IPS-NIHi11 (cell line): Measurements from ENCODE around the gene DEF6.
"Not testable (repeated sequence)": the region's sequence is repeated elsewhere in the genome, so short reads cannot be mapped to it uniquely, and the experiment has no call there.

Experiments
- DNase-seq: peaks from one replicate; pipeline ENCODE4 v3.0.0; 2012; ENCODE audit warnings: mixed read lengths, low spot score

Gene DEF6

DNA sequence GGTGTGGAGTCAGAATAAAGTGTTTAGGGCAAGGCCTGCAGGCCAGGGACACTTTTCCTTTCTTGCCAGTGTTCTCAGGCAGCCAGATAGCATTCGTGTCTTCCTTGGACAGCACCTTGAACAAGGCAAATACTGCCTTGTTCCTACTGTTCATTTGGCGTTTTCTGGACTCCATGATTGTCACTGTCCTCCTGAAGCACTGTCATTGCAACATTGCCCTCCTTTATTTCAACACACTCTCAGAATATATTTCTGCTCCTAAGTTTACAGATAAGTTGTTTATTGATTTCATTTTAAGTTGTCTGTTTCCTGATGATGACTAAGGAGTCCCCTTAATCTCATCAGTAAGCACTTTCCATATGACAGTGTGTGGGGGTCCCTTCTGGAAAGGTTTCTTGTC, 15.1 kb upstream of the DEF6 start:
- DNase-seq: no peak

DNA sequence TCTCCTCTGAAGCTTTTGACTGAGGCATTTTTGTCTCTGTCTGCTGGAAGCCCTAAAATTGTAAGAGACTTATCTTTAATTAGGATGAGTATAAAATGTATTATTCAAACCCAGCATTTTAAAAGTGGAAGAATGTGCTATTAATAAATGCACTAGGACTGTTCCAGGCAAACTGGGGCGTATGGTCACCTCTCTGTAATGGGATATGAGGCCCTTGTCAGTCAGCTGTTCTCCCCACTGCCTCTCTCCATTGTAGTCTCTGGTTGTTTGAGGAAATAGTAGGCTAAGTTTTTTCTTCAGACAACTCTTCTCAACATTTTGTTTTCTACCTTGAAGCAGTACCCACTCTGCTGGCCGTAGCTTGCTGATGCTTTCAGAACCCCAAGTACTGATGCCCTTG, 14.3 kb upstream of the DEF6 start:
- DNase-seq: no peak

DNA sequence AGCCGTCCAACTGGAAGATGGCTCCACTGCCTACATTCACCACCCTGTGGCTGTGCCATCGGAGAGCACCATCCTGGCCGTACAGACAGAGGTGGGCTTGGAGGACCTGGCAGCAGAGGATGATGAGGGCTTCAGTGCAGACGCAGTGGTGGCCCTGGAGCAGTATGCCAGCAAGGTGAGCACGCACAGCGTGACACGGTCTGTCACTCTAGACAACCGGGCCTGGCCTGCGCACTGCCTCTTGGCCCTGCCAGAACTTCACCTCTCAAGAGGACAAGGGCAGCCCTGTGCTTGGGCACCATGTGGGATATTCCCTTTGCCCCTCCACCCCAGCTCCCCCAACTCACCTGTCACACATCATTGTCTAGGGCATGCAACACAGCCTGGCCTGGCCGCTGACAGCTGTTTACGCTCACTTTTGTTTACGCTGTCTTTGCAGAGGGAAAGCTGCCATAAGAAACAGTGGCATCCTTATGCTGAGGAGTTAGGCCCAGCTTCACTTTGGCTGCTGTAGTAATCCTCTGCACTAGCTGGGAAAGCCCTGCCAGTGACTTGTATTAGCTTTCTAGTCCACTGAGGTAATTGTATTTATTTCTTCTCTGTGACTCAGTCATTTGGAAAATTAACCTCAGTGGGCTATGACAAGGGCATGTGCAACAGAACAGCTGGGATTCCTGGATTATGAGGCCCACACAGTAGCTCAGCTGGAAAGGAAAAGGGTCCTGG, 9.8 kb upstream of the DEF6 start:
- DNase-seq: no peak

DNA sequence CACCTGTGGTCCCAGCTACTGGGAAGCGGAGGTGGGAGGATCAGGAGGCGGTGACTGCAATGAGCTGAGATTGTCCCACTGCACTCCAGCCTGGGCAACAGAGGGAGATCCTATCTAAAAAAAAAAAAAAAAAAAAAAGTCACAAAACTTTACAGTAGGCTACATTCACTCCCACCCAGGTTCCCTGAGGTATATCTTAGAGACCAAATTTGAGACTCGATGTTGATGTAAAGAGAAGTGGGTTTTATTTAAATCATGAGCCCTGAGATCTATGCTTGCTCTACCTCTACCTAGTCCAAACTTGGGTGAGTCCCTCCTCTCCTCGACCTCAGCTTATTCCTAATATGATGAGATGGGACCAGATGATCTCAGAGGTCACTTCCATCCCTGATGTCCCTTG, 8.8 kb upstream of the DEF6 start:
- no peak for DNase-seq

DNA sequence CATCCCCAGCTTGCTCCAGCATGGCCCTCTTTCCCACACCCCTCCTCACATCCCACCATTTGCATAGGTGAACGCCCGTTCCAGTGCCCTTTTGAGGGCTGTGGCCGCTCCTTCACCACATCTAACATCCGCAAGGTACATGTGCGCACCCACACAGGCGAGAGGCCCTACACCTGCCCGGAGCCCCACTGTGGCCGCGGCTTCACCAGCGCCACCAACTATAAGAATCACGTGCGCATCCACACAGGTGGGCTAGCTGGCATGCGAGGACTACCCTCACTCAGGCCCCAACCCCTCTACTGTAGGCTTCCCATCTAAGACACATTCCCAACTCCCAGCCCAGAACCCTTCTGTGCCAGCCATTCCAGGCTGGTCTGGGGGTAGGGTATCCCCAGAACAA, 6.1 kb upstream of the DEF6 start:
- DNase-seq: no peak

DNA sequence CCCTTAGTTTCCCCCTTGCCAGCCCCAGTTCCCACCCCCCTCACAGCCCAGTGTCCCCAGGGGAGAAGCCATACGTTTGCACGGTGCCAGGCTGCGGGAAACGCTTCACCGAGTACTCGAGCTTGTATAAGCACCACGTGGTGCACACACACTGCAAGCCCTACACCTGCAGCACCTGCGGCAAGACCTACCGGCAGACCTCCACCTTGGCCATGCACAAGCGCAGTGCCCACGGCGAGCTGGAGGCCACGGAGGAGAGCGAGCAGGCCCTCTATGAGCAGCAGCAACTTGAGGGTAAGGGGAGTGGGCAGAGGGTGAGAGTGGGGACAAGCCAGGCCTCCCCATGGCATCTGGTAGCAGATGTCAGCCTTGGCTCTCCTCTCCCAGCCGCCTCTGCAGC, 5.1 kb upstream of the DEF6 start:
- DNase-seq: no peak

DNA sequence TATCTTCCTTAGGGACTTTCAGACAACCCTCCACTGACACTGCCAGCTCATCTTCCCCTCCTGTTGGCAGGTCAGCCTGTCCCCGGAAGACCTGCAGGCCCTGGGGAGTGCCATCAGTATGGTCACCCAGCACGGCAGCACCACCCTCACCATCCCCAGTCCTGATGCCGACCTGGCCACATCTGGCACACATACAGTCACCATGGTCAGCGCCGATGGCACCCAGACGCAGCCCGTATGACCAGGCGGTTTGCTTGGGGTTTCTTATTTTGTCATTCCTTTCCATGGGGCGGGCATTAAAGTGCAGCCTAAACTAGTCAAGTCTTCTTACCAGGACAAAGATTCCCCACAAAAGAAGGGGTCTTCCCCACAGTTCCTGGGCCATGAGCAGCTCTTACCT, 3.9 kb upstream of the DEF6 start:
- DNase-seq: no peak

DNA sequence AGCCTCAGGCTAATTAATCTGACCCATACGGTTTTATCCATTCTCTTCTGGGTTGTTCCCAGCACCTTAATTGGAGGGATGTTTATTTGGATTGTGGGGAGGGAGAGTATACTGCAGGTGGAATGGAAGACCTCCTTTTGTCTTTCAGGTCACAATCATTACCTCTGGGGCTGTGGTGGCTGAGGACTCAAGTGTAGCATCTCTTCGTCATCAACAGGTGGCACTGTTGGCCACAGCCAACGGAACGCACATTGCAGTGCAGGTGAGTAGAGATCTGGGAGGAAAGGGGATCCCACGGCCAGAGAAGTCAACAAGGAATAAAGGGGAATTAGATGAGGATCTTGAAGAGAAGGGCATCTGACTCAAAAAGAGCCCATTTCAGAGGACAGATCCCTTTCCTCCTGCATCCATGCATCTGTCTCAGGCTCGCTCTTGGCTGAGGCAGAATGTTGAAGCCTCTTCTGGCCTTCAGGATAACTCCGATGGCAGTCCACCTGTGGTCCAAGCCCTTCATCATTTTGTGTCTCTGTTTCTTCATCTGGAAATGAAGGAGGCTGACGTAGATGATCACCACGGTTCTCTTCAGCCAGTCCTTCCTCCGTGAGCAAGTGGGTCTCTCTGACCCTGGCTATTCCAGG, 3.2 kb upstream of the DEF6 start:
- DNase-seq: peak; percentile 88

DNA sequence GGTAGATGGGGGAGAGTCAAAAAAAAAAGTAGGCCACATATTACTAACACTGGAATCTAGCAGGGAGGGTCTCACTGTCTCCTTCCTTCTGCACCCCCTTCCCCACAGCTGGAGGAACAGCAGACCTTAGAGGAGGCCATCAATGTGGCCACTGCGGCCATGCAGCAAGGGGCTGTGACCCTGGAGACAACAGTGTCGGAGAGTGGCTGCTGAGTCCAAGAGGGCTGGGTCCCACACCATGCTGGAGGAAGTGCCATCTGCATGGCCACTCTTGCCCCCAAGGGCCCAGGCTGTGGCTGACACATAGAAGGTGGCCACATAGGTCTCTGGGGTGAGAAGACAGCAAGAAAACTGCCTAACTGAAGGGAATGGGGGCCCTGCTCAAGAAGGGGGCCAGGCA, 2.6 kb upstream of the DEF6 start:
- DNase-seq: no peak

DNA sequence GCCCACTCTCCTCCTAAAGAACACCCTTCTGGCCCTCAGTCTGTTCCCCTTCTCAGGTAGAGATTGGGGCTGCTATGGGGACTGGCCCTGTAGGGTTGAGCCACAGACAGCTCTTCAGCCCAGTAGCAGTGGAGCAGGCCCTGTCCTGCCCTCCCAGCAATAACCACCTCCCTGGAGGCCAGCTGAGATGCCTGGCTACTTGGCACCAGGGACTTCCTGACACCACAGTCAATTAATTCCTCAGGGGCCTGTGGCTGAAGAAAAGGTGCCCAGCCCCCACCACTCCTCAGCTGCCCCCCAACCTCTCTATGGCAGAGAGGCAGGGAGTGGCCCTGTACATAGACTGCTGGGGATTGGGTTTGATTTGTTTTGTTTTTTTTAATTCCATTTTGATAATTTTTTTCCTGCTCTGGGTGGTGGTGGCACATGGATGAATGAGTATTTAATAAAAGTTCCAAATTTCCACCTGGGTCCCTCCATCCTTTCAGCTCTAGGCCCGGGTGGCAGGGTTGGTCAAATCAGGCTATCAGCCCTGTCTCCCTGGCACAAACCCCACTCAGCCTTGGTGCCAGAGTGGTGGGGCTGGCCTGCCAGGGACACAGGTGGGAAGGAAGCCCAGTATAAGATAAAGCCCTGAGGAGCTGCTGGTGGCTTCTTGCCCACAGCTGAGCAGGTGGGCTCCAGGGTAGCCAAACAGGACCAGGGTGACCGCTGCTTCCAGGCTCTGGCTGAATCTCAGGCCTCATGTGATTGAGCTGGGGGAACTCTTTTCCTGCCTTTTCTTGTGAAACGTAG, 1.9 kb upstream of the DEF6 start:
- DNase-seq: no peak

DNA sequence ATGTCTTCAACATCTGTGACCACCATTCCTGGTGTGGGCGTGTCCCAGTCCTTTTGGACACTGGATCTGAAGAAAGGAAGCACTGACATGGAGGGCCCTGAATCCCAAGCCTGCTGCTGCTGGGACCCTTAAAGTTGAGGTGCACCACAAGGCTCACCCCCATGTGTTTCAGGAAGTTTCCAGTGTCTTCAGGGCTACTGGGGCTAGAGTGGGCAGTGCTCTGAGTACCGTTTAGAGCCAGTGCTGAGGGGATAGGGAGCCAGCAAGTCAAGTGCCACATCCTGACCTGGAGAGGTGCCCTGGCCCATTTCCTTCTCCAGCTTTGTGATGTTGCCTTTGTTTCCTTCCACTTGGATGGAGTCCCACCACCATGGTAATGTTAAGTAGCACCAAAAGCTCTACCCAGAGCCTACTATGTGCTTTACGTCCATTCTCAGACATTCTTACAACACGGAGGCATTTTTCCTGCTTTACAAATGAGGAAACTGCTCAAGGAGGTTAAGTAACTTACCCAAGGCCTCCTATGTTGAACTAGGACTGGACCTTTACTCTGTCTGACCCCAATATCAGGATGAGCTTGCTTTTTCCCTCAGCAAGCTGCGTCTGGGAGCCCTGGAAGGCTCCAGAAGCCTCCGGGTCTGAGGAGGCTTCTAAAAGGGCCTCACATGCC, 552 bp upstream of the DEF6 start:
- no peak for DNase-seq

DNA sequence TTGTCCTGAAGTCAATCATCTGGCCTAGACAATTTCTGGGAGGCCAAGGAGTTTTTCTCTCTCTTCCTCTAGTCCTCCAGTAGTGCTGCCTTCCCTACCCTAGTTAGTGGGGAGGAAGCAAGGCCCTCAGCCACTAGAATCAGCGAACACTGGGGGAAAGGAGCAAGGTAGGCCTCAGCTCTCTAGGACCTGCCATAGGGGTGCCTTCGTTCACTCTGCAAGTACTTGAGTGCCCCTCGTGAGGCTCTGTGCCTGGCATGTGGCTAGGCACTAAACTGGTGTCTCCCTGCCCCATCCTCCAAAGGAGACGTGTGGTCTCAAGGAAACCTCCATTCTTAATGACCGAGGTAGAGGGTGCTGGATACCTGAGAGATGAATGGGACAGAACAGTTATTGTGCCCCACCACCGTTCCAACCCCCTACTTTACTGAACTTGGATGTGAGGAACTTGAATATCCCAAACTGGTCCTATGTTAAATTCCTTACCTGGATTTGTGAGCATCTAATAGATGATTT, 1.1 kb downstream of the DEF6 start:
- no peak for DNase-seq

DNA sequence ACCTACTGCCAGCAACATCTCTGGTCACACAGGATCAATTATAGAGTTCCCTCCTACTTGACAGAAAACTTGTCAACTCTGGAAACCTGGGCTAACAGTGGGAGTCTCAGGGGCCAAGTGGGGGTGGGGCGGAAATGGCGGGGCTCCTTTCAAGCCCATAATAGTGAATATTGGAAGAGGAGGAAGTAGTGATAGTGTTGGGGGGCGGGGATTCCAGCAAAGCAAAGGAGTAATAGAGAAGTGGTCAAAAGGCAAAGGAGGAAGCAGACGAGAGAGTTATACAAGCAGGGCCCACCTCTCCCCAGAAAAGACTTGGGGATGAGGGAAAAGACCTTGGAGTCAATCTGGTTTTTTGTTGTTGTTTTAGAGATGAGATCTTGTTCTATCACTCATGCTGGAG, 2.1 kb downstream of the DEF6 start:
- DNase-seq: no peak

DNA sequence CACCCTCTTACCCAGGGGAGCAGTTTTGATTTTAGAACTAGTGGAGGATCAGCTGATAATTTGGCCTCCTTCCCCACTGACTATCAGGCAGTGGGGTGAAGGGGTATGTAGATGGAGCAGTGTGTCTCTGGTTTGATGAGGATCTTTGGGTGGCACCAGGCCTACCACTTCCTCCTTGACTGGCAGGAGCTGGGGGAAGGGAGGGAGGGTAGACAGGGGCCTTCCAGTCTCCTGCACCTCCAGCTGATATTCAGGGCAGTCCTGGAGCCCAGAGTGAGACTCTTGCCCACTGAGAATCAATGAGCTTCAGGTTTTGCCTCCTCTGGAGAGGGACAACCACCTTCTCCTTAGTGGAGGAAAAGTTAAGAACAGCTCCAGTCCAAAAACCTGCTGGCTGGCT, 3.2 kb downstream of the DEF6 start:
- DNase-seq: no peak

DNA sequence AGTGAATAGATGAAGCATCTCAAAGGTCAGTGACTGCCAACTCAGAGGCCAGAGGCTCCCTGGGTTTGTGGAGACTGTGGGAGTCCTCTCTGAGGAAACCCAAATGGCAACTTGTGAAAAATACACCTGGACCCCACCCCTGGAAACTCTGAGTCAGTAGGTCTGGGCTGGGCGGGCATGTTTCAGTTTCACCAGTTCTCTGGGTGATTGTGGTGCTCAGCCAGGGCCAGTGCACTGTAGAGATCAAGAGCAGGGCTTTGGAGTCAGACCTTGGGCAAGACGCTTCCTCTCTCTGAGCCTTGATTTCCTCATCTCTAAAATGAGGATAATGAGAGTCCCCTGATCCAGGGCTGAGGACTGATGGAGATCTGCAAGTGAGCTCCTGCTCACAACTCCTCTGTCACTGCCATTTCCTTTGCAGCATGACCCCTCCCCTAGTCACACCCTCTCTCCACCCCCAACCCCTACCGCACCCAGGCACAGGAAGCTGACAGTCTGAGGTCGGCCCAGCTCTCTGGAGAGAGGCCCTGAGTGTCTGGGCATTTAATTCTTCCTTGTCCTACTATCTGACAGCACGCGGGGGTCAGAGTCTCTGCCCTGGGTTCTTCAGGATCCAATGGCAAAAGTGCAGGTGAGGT, 5.1 kb downstream of the DEF6 start:
- DNase-seq: peak; percentile 80

DNA sequence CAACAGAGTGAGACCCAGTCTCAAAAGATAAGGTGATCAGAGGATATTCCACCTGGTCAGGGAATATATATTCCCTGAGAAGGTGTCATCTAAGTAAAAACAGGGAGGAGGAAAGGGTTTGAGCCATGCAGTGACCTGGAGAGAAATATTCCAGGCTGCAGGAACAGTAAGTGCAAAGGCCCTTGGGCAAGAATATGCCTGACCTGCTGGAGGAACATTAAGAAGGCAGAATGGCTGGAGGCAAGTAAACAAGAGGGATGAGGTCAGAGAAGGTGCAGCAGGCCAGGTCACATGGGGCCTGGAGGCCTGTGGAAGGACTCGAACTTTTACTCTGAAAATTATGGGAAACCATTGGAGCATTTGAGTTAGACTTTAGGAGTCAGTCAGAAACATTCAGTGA, 6.7 kb downstream of the DEF6 start:
- no peak for DNase-seq

DNA sequence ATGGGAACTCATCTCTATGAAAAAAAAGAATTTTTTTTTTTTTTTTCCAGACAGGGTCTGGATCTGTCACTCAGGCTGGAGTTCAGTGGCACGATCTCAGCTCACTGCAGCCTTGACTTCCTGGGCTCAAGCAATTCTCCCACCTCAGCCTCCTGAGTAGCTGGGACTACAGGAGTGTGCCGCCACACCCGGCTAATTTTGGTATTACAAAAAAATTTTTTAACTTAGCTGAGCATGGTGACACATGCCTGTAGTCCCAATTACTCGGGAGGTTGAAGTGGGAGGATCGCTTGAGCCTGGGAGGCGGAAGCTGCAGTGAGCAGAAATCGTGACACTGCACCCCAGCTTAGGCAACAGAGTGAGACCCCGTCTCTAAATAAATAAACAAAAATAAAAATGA, 7.5 kb downstream of the DEF6 start:
- no peak for DNase-seq

DNA sequence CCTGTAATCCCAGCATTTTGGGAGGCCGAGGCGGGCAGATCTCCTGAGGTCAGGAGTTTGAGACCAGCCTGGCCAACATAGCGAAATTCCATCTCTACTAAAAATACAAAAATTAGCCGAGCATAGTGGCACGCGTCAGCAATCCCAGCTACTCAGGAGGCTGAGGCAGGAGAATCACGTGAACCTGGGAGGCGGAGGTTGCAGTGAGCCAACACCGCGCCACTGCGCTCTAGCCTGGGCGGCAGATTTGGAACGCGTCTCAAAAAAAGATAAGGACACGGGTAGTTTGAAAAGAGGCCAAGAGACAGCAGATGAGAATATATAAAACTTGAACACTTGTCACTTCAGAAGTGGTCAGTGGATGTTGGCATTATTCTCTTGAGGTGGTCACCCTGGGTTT, 9.5 kb downstream of the DEF6 start:
- DNase-seq: not testable (repeated sequence)

DNA sequence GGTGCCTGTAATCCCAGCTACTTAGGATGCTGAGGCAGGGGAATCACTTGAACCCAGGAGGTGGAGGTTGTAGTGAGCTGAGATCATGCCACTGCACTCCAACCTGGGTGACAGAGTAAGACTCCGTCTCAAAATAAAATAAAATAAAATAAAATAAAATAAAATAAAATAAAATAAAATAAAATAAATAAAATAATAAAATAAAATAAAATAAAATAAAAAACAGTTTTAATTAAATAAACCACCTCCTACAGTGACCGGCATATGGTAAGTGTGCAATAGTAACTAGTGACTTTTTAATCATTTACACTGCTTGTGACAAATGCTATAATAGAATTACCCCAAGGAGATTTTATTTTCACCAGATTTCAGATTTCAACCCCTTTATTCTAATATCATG, 10.9 kb downstream of the DEF6 start:
- not testable (repeated sequence) for DNase-seq

DNA sequence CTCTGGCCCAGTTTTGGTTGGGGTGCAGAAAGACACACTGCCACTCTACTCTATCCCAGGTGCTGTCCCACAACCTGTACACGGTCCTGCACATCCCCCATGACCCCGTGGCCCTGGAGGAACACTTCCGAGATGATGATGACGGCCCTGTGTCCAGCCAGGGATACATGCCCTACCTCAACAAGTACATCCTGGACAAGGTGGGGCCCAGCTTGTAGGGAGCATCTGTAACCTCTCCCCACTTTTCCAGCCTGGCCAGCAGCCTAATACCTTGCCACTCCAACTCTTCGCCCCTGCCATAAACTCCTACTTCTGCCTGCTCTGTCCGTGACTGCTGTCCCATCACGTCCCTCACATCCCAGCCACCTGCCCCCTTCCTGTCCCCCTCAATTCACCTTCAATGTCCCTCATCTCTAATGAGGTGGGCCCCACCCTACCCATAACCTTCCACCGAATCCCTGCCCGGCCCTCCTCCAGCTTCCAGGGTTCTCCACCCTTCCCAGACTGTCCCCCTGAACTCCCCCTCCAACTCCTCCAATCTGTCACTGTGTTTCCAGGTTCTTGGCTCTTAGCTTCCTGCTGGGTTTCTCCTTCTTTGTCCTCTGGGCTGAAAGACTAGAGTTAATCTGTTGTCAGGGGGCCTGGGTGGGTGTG, 12.1 kb downstream of the DEF6 start:
- no peak for DNase-seq

DNA sequence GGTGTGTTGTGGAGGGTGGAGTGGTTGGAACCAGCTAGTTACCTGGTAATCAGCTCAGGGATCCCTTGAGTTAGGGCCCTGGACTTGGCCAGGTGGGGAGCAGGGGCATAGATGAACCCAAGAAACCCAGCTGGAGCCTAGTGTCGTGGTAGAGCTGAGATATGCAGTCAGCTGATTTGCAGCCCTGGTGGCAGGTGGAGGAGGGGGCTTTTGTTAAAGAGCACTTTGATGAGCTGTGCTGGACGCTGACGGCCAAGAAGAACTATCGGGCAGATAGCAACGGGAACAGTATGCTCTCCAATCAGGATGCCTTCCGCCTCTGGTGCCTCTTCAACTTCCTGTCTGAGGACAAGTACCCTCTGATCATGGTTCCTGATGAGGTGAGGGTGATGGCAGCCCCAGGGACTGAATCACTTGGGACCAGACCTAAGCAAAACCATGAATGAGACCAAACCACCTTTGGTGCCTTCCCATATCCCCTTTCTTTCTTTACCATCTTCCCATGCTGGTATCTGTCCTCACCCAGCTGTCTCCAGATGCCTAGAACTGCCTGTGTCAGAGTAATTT, 12.7 kb downstream of the DEF6 start:
- DNase-seq: no peak
